ENCODE measurements around the gene CGB5. TPM values are rescaled to one million over a fixed set of nuclear protein-coding genes. Genes with fewer than 3 reads are reported as not detected.

The CGB5 gene
- total and polyA plus RNA-seq, 9 of the 15 experiments (the other 6 are each of a cell fraction or from before 2014, with no cell fraction given) = not detected

DNA sequence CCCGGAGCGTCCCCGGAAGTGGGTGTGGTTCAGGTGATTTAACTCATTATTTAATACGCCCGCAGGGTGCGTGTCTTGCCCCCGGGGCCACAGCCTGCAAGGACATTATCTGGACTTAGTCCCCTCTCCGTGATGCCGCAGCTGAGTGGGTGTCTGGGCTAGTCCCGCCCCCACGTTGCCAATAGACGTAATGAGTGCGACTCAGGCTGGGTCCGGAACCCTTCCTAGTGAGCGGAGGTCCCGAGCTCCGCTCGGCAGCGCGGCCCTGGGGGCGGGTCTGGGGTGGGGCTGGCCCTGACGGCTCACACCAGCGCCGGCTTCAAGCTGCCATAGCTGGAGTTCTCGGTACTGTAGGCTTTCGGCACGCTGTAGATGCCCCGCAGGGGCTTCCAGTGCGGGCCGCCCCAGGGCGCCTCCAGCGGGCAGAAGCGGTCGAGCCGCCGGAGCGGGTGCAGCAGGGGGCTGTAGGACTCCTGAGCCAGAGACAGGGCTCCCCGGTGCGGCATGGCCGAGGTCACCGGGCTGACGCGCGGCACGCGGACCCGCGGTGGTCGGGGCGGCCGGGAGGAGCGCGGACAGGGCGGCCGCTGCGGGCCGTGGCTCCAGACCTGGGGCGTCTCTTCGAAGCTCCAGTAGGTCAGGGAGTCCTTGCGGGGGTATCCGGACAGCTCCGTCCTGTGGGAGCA lies 25.8 kb upstream of the CGB5 start (continued):
- TF ChIP-seq C11orf30 (IDR thresholded peaks at IDR 0.05; ENCODE audit: low read depth) (no peak), CREB1 (IDR thresholded peaks at IDR 0.05) (peak; percentile 77), CREB1 (CRISPR knock-in tag; IDR thresholded peaks at IDR 0.05) (peak; percentile 57; the same call in 1 of the 2 replicates), MCM7 (IDR thresholded peaks at IDR 0.05) (no peak), NCOA2 (IDR thresholded peaks at IDR 0.05; ENCODE audit: partially characterized antibody in 2 of 2) (no peak), BRD4 (IDR thresholded peaks at IDR 0.05) (no peak), THAP12 (CRISPR knock-in tag; IDR thresholded peaks at IDR 0.05) (peak; percentile 35; the same call in 1 of the 2 replicates), SMARCC2 (IDR thresholded peaks at IDR 0.05; ENCODE audit: low read depth) (no peak), ZNF699 (CRISPR knock-in tag; IDR thresholded peaks at IDR 0.05; ENCODE audit: insufficient replicate concordance) (no peak), ZBTB8A (IDR thresholded peaks at IDR 0.05; ENCODE audit: partially characterized antibody) (no peak), PCBP1 (IDR thresholded peaks at IDR 0.05; ENCODE audit: low read depth, low read length, poor library complexity, severe bottlenecking) (peak; percentile 28), KLF10 (CRISPR knock-in tag; IDR thresholded peaks at IDR 0.05) (no peak), NR4A1 (CRISPR knock-in tag; IDR thresholded peaks at IDR 0.05) (no peak), NR4A1 (tag; IDR thresholded peaks at IDR 0.05) (no peak), SNRNP70 (optimal IDR thresholded peaks at IDR 0.05; ENCODE audit: low read depth, low read length) (no peak), ZNF217 (CRISPR knock-in tag; IDR thresholded peaks at IDR 0.05) (no peak), FOXJ2 (tag; IDR thresholded peaks at IDR 0.05) (no peak), ZBTB17 (CRISPR knock-in tag; IDR thresholded peaks at IDR 0.05) (no peak)
- TF ChIP-seq, protein P1, sequence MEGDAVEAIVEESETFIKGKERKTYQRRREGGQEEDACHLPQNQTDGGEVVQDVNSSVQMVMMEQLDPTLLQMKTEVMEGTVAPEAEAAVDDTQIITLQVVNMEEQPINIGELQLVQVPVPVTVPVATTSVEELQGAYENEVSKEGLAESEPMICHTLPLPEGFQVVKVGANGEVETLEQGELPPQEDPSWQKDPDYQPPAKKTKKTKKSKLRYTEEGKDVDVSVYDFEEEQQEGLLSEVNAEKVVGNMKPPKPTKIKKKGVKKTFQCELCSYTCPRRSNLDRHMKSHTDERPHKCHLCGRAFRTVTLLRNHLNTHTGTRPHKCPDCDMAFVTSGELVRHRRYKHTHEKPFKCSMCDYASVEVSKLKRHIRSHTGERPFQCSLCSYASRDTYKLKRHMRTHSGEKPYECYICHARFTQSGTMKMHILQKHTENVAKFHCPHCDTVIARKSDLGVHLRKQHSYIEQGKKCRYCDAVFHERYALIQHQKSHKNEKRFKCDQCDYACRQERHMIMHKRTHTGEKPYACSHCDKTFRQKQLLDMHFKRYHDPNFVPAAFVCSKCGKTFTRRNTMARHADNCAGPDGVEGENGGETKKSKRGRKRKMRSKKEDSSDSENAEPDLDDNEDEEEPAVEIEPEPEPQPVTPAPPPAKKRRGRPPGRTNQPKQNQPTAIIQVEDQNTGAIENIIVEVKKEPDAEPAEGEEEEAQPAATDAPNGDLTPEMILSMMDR (IDR thresholded peaks at IDR 0.05 in 2 of 3, conservative IDR thresholded peaks at IDR 0.05 in 1 of 3; ENCODE audit: insufficient read depth in 2 of 3, low read depth in 1 of 3, low read length in 3 of 3) = peak; percentile 51 to 72 (median 58); a peak in 5 of 6 replicates
- TF ChIP-seq, protein P2, sequence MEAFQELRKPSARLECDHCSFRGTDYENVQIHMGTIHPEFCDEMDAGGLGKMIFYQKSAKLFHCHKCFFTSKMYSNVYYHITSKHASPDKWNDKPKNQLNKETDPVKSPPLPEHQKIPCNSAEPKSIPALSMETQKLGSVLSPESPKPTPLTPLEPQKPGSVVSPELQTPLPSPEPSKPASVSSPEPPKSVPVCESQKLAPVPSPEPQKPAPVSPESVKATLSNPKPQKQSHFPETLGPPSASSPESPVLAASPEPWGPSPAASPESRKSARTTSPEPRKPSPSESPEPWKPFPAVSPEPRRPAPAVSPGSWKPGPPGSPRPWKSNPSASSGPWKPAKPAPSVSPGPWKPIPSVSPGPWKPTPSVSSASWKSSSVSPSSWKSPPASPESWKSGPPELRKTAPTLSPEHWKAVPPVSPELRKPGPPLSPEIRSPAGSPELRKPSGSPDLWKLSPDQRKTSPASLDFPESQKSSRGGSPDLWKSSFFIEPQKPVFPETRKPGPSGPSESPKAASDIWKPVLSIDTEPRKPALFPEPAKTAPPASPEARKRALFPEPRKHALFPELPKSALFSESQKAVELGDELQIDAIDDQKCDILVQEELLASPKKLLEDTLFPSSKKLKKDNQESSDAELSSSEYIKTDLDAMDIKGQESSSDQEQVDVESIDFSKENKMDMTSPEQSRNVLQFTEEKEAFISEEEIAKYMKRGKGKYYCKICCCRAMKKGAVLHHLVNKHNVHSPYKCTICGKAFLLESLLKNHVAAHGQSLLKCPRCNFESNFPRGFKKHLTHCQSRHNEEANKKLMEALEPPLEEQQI (IDR thresholded peaks at IDR 0.05) = no peak
- TF ChIP-seq, protein P3, sequence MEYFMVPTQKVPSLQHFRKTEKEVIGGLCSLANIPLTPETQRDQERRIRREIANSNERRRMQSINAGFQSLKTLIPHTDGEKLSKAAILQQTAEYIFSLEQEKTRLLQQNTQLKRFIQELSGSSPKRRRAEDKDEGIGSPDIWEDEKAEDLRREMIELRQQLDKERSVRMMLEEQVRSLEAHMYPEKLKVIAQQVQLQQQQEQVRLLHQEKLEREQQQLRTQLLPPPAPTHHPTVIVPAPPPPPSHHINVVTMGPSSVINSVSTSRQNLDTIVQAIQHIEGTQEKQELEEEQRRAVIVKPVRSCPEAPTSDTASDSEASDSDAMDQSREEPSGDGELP (CRISPR knock-in tag; IDR thresholded peaks at IDR 0.05; ENCODE audit: borderline replicate concordance) = peak; percentile 54

Data from K562 (cell line).